SK-N-SH treated with all-trans-retinoic acid at 6 μM for 48 hours (cell line): ENCODE data around the gene MYO1B.

ENCODE experiments used
- CREB5 ChIP-seq: fragments of 250-450 bp; sonication (Bioruptor Pico); IDR thresholded peaks from 2 replicates; pipeline ENCODE4 v1.5.1; 2020; ENCODE audit warnings: low read depth, mild to moderate bottlenecking, moderate library complexity
- ESRRG ChIP-seq: fragments of 250-450 bp; sonication (Bioruptor Pico); IDR thresholded peaks from 2 replicates; pipeline ENCODE4 v1.6.1; 2021; ENCODE audit warnings: mild to moderate bottlenecking
- OSR1 ChIP-seq: fragments of 250-450 bp; sonication (Bioruptor Pico); IDR thresholded peaks from 2 replicates; pipeline ENCODE4 v1.8.0; 2022; ENCODE audit warnings: moderate library complexity, mild to moderate bottlenecking, inconsistent platforms
- RARB ChIP-seq: fragments of 250-450 bp; sonication (Bioruptor Pico); IDR thresholded peaks from 2 replicates; pipeline ENCODE4 v1.8.0; 2021; ENCODE audit warnings: mild to moderate bottlenecking, moderate library complexity
- TOX ChIP-seq: fragments of 250-450 bp; sonication (Bioruptor Pico); IDR thresholded peaks from 2 replicates; pipeline ENCODE4 v1.8.0; 2021; ENCODE audit warnings: mild to moderate bottlenecking, moderate library complexity, borderline replicate concordance
- TSHZ2 ChIP-seq: fragments of 250-450 bp; sonication (Bioruptor Pico); IDR thresholded peaks from 2 replicates; pipeline ENCODE4 v1.5.0; 2020; ENCODE audit warnings: mild to moderate bottlenecking, moderate library complexity
- ZFP3 ChIP-seq: fragments of 250-450 bp; sonication (Bioruptor Pico); IDR thresholded peaks from 2 replicates; pipeline ENCODE4 v1.5.0; 2020; ENCODE audit warnings: mild to moderate bottlenecking, moderate library complexity
- ZFP30 ChIP-seq: fragments of 450-650 bp; formaldehyde crosslinking; IDR thresholded peaks from 2 replicates; pipeline ENCODE4 v1.5.0; 2022; ENCODE audit warnings: mild to moderate bottlenecking, moderate library complexity

- TF ChIP-seq ZFP3 (CRISPR knock-in tag) = no peak
- TF ChIP-seq RARB (CRISPR knock-in tag) = no peak
- TF ChIP-seq OSR1 (CRISPR knock-in tag) = no peak
- TF ChIP-seq ESRRG (CRISPR knock-in tag) = no peak
- no peak for TF ChIP-seq TSHZ2 (CRISPR knock-in tag)
- TF ChIP-seq ZFP30 (CRISPR knock-in tag) = no peak
- no peak for TF ChIP-seq CREB5
- no peak for TF ChIP-seq TOX (CRISPR knock-in tag)
Measured at GRCh38 chr2:191352536-191352935, 107.3 kb downstream of the MYO1B start.
